ENCODE measurements around the gene HSD11B2.

HSD11B2 gene

GRCh38 chr16:67435758-67436164, 4.8 kb downstream of the HSD11B2 start:
- DNase-seq (ENCODE audit: low read depth), result no peak

GRCh38 chr16:67436640-67437193, 5.8 kb downstream of the HSD11B2 start:
- DNase-seq (ENCODE audit: low read depth), result no peak

GRCh38 chr16:67437513-67437912, 6.6 kb downstream of the HSD11B2 start:
- DNase-seq (ENCODE audit: low read depth), result no peak

GRCh38 chr16:67438098-67438791, 7.3 kb downstream of the HSD11B2 start:
- DNase-seq (ENCODE audit: low read depth), result no peak

- DNase-seq (ENCODE audit: low read depth), result no peak
Measured at GRCh38 chr16:67438824-67439393, 8.0 kb downstream of the HSD11B2 start.

GRCh38 chr16:67441271-67441753, 10.4 kb downstream of the HSD11B2 start:
- no peak for DNase-seq (ENCODE audit: low read depth)

- no peak for DNase-seq (ENCODE audit: low read depth)
Measured at GRCh38 chr16:67441907-67442306, 11.0 kb downstream of the HSD11B2 start.

GRCh38 chr16:67442581-67443255, 11.8 kb downstream of the HSD11B2 start:
- no peak for DNase-seq (ENCODE audit: low read depth)

GRCh38 chr16:67443265-67443664, 12.3 kb downstream of the HSD11B2 start:
- DNase-seq (ENCODE audit: low read depth), result no peak

GRCh38 chr16:67444259-67445125, 13.6 kb downstream of the HSD11B2 start:
- no peak for DNase-seq (ENCODE audit: low read depth)

- DNase-seq (ENCODE audit: low read depth), result no peak
Measured at GRCh38 chr16:67445126-67445426, 14.2 kb downstream of the HSD11B2 start.

- no peak for DNase-seq (ENCODE audit: low read depth)
Measured at GRCh38 chr16:67445441-67445912, 14.6 kb downstream of the HSD11B2 start.

GRCh38 chr16:67445913-67446907, 15.3 kb downstream of the HSD11B2 start:
- no peak for DNase-seq (ENCODE audit: low read depth)

- no peak for DNase-seq (ENCODE audit: low read depth)
Measured at GRCh38 chr16:67446968-67447507, 16.1 kb downstream of the HSD11B2 start.

- peak; percentile 61 for DNase-seq (ENCODE audit: low read depth)
Measured at GRCh38 chr16:67447508-67448076, 16.7 kb downstream of the HSD11B2 start.

GRCh38 chr16:67448580-67448979, 17.7 kb downstream of the HSD11B2 start:
- no peak for DNase-seq (ENCODE audit: low read depth)

- no peak for DNase-seq (ENCODE audit: low read depth)
Measured at GRCh38 chr16:67449336-67449735, 18.4 kb downstream of the HSD11B2 start.

GRCh38 chr16:67449739-67450138, 18.8 kb downstream of the HSD11B2 start:
- DNase-seq (ENCODE audit: low read depth), result no peak

GRCh38 chr16:67451061-67451703, 20.3 kb downstream of the HSD11B2 start:
- no peak for DNase-seq (ENCODE audit: low read depth)

All from stimulated activated CD8-positive, alpha-beta memory T cell treated with anti-CD3 and anti-CD28 coated beads, Interleukin-4, amount 100 ng/mL, for 24 hours (primary cell).